Hepatocyte (in vitro differentiated cells): ENCODE results near the gene RTN3. TPM values are rescaled to one million over a fixed set of nuclear protein-coding genes. Genes with fewer than 3 reads are reported as not detected.
A peak's percentile ranks its signal among the peaks of the same experiment; 100 is the strongest.

Experiments
- DNase-seq: peaks from one replicate; pipeline ENCODE4 v3.0.0-alpha.2; 2016; ENCODE audit warnings: low spot score
- H2AFZ ChIP-seq: fragments of 200-600 bp; sonication (generic); 2 replicates; pipeline ENCODE4 v1.6.0; 2016; ENCODE audit warnings: antibody characterized with exemption, mild to moderate bottlenecking
- H3K27ac ChIP-seq: fragments of 200-600 bp; sonication (generic); 2 replicates; pipeline ENCODE4 v1.5.1; 2016; ENCODE audit warnings: mild to moderate bottlenecking
- H3K27me3 ChIP-seq: fragments of 200-600 bp; sonication (generic); 2 replicates; pipeline ENCODE4 v1.6.1; 2016
- H3K36me3 ChIP-seq: fragments of 200-600 bp; sonication (generic); replicated peaks from 2 replicates; pipeline ENCODE4 v1.5.1; 2016; ENCODE audit warnings: low read depth; ENCODE audit not compliant: insufficient read depth
- H3K4me1 ChIP-seq: fragments of 200-600 bp; sonication (generic); 2 replicates; pipeline ENCODE4 v1.5.1; 2016; ENCODE audit warnings: mild to moderate bottlenecking, moderate library complexity; ENCODE audit not compliant: insufficient read depth
- H3K4me2 ChIP-seq: fragments of 200-600 bp; sonication (generic); 2 replicates; pipeline ENCODE4 v1.6.0; 2016
- H3K4me3 ChIP-seq: fragments of 200-600 bp; sonication (generic); 2 replicates; pipeline ENCODE4 v1.5.1; 2016; ENCODE audit warnings: mild to moderate bottlenecking
- H3K79me2 ChIP-seq: fragments of 200-600 bp; sonication (generic); 2 replicates; pipeline ENCODE4 v1.6.0; 2017; ENCODE audit warnings: mild to moderate bottlenecking
- H3K9me2 ChIP-seq: fragments of 200-600 bp; sonication (generic); replicated peaks from 2 replicates; pipeline ENCODE4 v1.6.0; 2017; ENCODE audit warnings: mild to moderate bottlenecking; ENCODE audit not compliant: insufficient read depth
- H3K9me3 ChIP-seq: fragments of 200-600 bp; sonication (generic); 2 replicates; pipeline ENCODE4 v1.5.1; 2016; ENCODE audit warnings: low read depth, mild to moderate bottlenecking
- H4K20me1 ChIP-seq: fragments of 200-600 bp; sonication (generic); 2 replicates; pipeline ENCODE4 v1.6.0; 2016; ENCODE audit warnings: mild to moderate bottlenecking; ENCODE audit not compliant: insufficient read depth, poor library complexity, severe bottlenecking
- EZH2 ChIP-seq: fragments of 200-600 bp; sonication (generic); IDR thresholded peaks from 2 replicates; pipeline ENCODE4 v1.6.1; 2016; ENCODE audit warnings: antibody characterized with exemption, mild to moderate bottlenecking, borderline replicate concordance
- EZH2phosphoT487 ChIP-seq: fragments of 200-600 bp; sonication (generic); IDR thresholded peaks from one replicate; pipeline ENCODE4 v1.6.1; 2018; ENCODE audit warnings: antibody characterized with exemption, mild to moderate bottlenecking, low read depth, moderate library complexity; ENCODE audit not compliant: unreplicated experiment, severe bottlenecking
- WGBS: methylation state at CpG from one replicate; pipeline ENCODE4 v1.1.6; 2016; ENCODE audit warnings: low lambda C conversion rate; ENCODE audit errors: missing lambda C conversion rate; 5-methylcytosine and 5-hydroxymethylcytosine counted together
- polyA plus RNA-seq: library from polyadenylated mRNA; unstranded; fragments of >200 nt; fragmentation: Nextera tagmentation; extraction: Ambion mirVana; gene quantifications from 2 replicates; pipeline ENCODE4 v1.2.1, GENCODE V29; 2016
- total RNA-seq: library from RNA; depleted of rRNA; stranded (reverse); fragments of >200 nt; gene quantifications from 2 replicates; pipeline ENCODE4 v1.2.3, GENCODE V29; 2014
- TF ChIP-seq, protein P1 (sequence below): fragments of 200-600 bp; sonication (generic); IDR thresholded peaks from 2 replicates; pipeline ENCODE4 v1.5.1; 2016; ENCODE audit warnings: antibody characterized with exemption, mild to moderate bottlenecking; ENCODE audit not compliant: poor library complexity

Gene RTN3
- total and polyA plus RNA-seq, 2 experiments from 2014 or later = 84.0 to 89.9 TPM

DNA sequence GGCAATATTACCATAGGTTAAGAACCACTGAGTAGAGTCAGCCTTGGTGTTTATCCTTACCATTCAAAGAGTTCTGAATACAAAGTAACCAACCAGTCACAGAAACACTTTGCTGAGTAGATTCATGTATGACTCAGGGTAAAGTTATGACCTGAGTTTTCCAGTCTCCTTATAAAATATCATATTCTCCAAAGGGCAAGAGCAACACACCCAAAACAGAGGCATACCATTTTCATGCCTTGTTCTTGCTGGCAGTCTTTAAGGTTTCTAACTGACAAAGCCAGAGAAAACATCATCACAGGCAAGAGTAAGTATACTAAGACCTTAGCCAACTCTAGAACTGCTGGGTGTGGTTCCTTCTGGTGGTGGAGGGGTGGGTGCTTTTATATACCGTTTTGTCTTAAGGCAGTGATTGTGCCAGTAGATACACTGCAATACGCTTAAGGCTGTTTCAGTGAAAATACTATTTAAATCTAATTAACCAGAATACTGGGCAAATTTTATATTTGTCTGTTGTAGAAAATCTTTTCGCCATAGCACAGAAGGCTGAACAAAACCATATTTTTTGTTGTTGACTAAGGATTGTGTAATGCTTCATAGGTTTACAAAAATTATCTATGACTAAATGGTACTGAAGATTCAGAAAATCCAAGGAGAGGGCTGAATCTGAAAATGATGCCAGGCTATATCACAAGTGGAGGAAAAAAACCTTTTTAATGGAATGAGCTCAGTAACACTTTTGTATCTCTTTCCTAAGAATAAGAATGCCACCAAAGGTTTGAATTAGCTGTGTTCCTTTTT is 13.1 kb upstream of the RTN3 start:
- peak; percentile 31 for DNase-seq
- Histone ChIP-seq H3K9me2 (no peaks in the 10 kb centered on the region), H3K9me3 (no peaks in the 10 kb centered on the region), H2AFZ (no peak overlapping the region), H3K36me3 (no peaks in the 10 kb centered on the region), H3K27ac (peak overlapping the region; percentile 46), H3K4me2 (peak overlapping the region; percentile 19), H4K20me1 (peaks cover 5% of the 10 kb centered on the region), H3K4me3 (no peak overlapping the region), H3K79me2 (peaks cover 71% of the 10 kb centered on the region), H3K27me3 (no peaks in the 10 kb centered on the region), H3K4me1 (no peaks in the 10 kb centered on the region)
- WGBS = 83% methylated on average over 3 of the region's 3 CpGs
- TF ChIP-seq EZH2phosphoT487 (no peak), EZH2 (no peak)
- TF ChIP-seq, protein P1, sequence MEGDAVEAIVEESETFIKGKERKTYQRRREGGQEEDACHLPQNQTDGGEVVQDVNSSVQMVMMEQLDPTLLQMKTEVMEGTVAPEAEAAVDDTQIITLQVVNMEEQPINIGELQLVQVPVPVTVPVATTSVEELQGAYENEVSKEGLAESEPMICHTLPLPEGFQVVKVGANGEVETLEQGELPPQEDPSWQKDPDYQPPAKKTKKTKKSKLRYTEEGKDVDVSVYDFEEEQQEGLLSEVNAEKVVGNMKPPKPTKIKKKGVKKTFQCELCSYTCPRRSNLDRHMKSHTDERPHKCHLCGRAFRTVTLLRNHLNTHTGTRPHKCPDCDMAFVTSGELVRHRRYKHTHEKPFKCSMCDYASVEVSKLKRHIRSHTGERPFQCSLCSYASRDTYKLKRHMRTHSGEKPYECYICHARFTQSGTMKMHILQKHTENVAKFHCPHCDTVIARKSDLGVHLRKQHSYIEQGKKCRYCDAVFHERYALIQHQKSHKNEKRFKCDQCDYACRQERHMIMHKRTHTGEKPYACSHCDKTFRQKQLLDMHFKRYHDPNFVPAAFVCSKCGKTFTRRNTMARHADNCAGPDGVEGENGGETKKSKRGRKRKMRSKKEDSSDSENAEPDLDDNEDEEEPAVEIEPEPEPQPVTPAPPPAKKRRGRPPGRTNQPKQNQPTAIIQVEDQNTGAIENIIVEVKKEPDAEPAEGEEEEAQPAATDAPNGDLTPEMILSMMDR = no peak

DNA sequence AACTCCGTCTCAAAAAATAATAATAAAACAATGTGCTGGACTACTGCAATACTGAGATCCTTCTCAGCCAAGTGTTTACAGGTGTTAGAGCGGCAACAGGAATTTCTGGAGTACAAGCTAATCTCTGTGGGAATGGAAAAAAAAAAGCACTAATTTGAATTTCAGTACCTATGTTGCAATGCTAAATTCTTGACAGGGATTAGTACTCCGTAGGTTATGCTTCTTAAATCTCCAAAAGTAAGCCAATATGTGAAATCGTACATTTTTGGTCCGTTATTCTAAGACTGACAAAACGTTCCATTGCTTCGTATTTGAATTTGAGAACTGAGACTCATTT is 11.2 kb upstream of the RTN3 start:
- Histone ChIP-seq H3K79me2 (peaks cover 52% of the 10 kb centered on the region), H3K4me3 (peak overlapping the region; percentile 77)
- 85% methylated on average over 7 of the region's 7 CpGs for WGBS

DNA sequence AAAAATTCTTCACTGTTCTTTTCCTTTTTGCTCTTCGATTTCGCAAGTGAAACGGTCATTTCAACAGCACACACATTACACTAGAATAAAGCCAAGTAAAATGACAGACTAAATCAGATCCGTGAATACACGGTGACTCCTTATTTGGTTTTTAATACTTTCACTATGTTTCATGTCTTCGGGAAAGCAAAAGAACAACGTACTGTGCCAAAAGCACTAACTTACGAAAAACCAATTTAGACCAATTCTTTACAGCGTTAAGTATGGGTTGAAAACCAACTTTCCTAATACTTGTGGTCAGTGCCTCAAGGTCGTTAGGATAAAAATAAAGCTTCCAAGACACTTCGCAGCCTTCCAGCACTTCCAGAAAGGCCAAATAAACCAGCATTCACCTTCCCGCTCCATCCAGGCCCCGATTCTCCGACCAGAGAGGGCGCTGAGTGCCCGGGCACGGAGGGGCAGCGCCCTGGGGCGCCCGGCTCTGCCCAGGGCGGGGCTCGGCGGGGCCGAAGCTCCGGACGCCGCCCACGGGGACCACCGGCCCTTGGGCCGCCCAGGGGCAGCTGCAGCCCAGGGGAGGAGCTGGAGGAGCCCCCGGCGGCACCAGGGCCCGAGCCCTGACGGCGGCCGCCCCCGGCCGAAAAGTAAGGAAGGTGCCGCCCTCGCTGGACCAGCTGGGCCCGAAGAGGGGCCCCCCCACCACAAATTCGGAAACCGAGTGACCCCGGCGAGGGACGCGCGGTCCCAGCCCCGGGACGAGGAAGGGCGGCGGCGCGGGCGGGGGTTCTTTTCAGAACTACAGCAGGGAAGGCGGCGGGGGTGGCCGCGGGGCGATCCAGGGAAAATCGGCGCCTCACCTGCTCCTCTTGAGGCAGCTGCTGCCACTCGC is 10.6 kb upstream of the RTN3 start:
- TF ChIP-seq, protein P1 = peak; percentile 32
- TF ChIP-seq EZH2 = no peak

More for the DNA sequence above, 11.2 kb upstream of the RTN3 start:
- peak overlapping the region; percentile 91 for H3K27ac ChIP-seq
- DNase-seq = no peak
- H3K4me1 ChIP-seq = no peaks in the 10 kb centered on the region
- H3K9me3 ChIP-seq = no peaks in the 10 kb centered on the region
- TF ChIP-seq EZH2 = no peak
- H2AFZ ChIP-seq = no peak overlapping the region
- H3K27me3 ChIP-seq = no peaks in the 10 kb centered on the region
- H3K4me2 ChIP-seq = peak overlapping the region; percentile 95
- H3K9me2 ChIP-seq = no peaks in the 10 kb centered on the region
- no peaks in the 10 kb centered on the region for H3K36me3 ChIP-seq
- H4K20me1 ChIP-seq = no peaks in the 10 kb centered on the region

More for the DNA sequence above, 10.6 kb upstream of the RTN3 start:
- peak overlapping the region; percentile 95 for H3K4me2 ChIP-seq
- H2AFZ ChIP-seq = peak overlapping the region; percentile 86
- peak overlapping the region; percentile 91 for H3K27ac ChIP-seq
- H3K9me3 ChIP-seq = no peaks in the 10 kb centered on the region
- H3K36me3 ChIP-seq = no peaks in the 10 kb centered on the region
- 7% methylated on average over 52 of the region's 63 CpGs for WGBS
- peaks cover 46% of the 10 kb centered on the region for H3K79me2 ChIP-seq
- peak; percentile 52 for DNase-seq
- H3K9me2 ChIP-seq = no peaks in the 10 kb centered on the region
- peak overlapping the region; percentile 77 for H3K4me3 ChIP-seq
- H3K27me3 ChIP-seq = no peaks in the 10 kb centered on the region
- no peaks in the 10 kb centered on the region for H3K4me1 ChIP-seq
- H4K20me1 ChIP-seq = no peaks in the 10 kb centered on the region
